ENCODE measurements around the gene PRDM2.
"Not testable (repeated sequence)": the region's sequence is repeated elsewhere in the genome, so short reads cannot be mapped to it uniquely, and the experiment has no call there.

PRDM2 gene

GRCh38 chr1:13699936-13700520 is at the start of gene PRDM2:
PRDM2 (plus strand) TSS chr1:13700188; CDS start chr1:13715606, 15,418 bp downstream.
- in situ Hi-C loops (cut with MboI; ENCODE audit: low sequenced_read_pairs), result no loop called here

GRCh38 chr1:13651279-13651678 is 48.7 kb upstream of the PRDM2 start:
- in situ Hi-C loops (cut with MboI; ENCODE audit: low sequenced_read_pairs), result no loop called here

GRCh38 chr1:13652238-13652637 is 47.8 kb upstream of the PRDM2 start:
- in situ Hi-C loops (cut with MboI; ENCODE audit: low sequenced_read_pairs), result no loop called here

GRCh38 chr1:13661539-13661938 is 38.4 kb upstream of the PRDM2 start:
- in situ Hi-C loops (cut with MboI; ENCODE audit: low sequenced_read_pairs), result no loop called here

GRCh38 chr1:13662493-13662892 is 37.5 kb upstream of the PRDM2 start:
- in situ Hi-C loops (cut with MboI; ENCODE audit: low sequenced_read_pairs), result no loop called here

- in situ Hi-C loops (cut with MboI; ENCODE audit: low sequenced_read_pairs), result no loop called here
Observed at GRCh38 chr1:13663969-13664368, 36.0 kb upstream of the PRDM2 start.

- in situ Hi-C loops (cut with MboI; ENCODE audit: low sequenced_read_pairs), result no loop called here
Observed at GRCh38 chr1:13664451-13664850, 35.5 kb upstream of the PRDM2 start.

- in situ Hi-C loops (cut with MboI; ENCODE audit: low sequenced_read_pairs), result no loop called here
Observed at GRCh38 chr1:13666317-13666716, 33.7 kb upstream of the PRDM2 start.

GRCh38 chr1:13667691-13668090 is 32.3 kb upstream of the PRDM2 start:
- in situ Hi-C loops (cut with MboI; ENCODE audit: low sequenced_read_pairs), result no loop called here

- in situ Hi-C loops (cut with MboI; ENCODE audit: low sequenced_read_pairs), result no loop called here
Observed at GRCh38 chr1:13674377-13674776, 25.6 kb upstream of the PRDM2 start.

GRCh38 chr1:13675151-13675651 is 24.8 kb upstream of the PRDM2 start:
- in situ Hi-C loops (cut with MboI; ENCODE audit: low sequenced_read_pairs), result no loop called here

GRCh38 chr1:13677896-13678295 is 22.1 kb upstream of the PRDM2 start:
- in situ Hi-C loops (cut with MboI; ENCODE audit: low sequenced_read_pairs), result no loop called here

- in situ Hi-C loops (cut with MboI; ENCODE audit: low sequenced_read_pairs), result no loop called here
Observed at GRCh38 chr1:13679651-13680050, 20.3 kb upstream of the PRDM2 start.

GRCh38 chr1:13680609-13681008 is 19.4 kb upstream of the PRDM2 start:
- in situ Hi-C loops (cut with MboI; ENCODE audit: low sequenced_read_pairs), result not testable (repeated sequence)

- in situ Hi-C loops (cut with MboI; ENCODE audit: low sequenced_read_pairs), result no loop called here
Observed at GRCh38 chr1:13681921-13682320, 18.1 kb upstream of the PRDM2 start.

GRCh38 chr1:13682444-13682843 is 17.5 kb upstream of the PRDM2 start:
- in situ Hi-C loops (cut with MboI; ENCODE audit: low sequenced_read_pairs), result no loop called here

- in situ Hi-C loops (cut with MboI; ENCODE audit: low sequenced_read_pairs), result no loop called here
Observed at GRCh38 chr1:13683206-13683605, 16.8 kb upstream of the PRDM2 start.

GRCh38 chr1:13687151-13687715 is 12.8 kb upstream of the PRDM2 start:
- in situ Hi-C loops (cut with MboI; ENCODE audit: low sequenced_read_pairs), result no loop called here

- in situ Hi-C loops (cut with MboI; ENCODE audit: low sequenced_read_pairs), result not testable (repeated sequence)
Observed at GRCh38 chr1:13693094-13693493, 6.9 kb upstream of the PRDM2 start.

GRCh38 chr1:13694886-13695684 is 4.9 kb upstream of the PRDM2 start:
- in situ Hi-C loops (cut with MboI; ENCODE audit: low sequenced_read_pairs), result no loop called here

GRCh38 chr1:13697738-13698137 is 2.2 kb upstream of the PRDM2 start:
- in situ Hi-C loops (cut with MboI; ENCODE audit: low sequenced_read_pairs), result no loop called here

GRCh38 chr1:13699510-13699909 is 478 bp upstream of the PRDM2 start:
- in situ Hi-C loops (cut with MboI; ENCODE audit: low sequenced_read_pairs), result no loop called here
